GM23338 (cell line): ENCODE measurements around the gene RNF114. TPM values are rescaled to one million over a fixed set of nuclear protein-coding genes. Genes with fewer than 3 reads are reported as not detected.

ENCODE experiments used
- ATAC-seq: fragments of 200-7000 bp; cut with Tn5 transposase; 3 replicates; pipeline ENCODE4 v1.9.1; 2020
- DNase-seq: peaks from one replicate; pipeline ENCODE4 v3.0.0-alpha.2; 2015; ENCODE audit warnings: low spot score
- H2AFZ ChIP-seq: fragments of 200-600 bp; sonication (generic); 2 replicates; pipeline ENCODE4 v1.8.0; 2016; ENCODE audit warnings: antibody characterized with exemption, mild to moderate bottlenecking, moderate library complexity
- H3F3A ChIP-seq: fragments of 200-600 bp; sonication (generic); replicated peaks from 2 replicates; pipeline ENCODE4 v1.8.0; 2017; ENCODE audit warnings: antibody characterized with exemption, mixed run types, low read depth
- H3K27ac ChIP-seq: fragments of 200-600 bp; sonication (generic); 2 replicates; pipeline ENCODE4 v1.6.1; 2016; ENCODE audit warnings: low read depth
- H3K27me3 ChIP-seq: fragments of 200-600 bp; sonication (generic); 2 replicates; pipeline ENCODE4 v1.8.0; 2016; ENCODE audit warnings: mild to moderate bottlenecking, mixed run types, moderate library complexity; ENCODE audit not compliant: insufficient read depth
- H3K36me3 ChIP-seq: fragments of 200-600 bp; sonication (generic); 2 replicates; pipeline ENCODE4 v1.8.0; 2016; ENCODE audit warnings: mild to moderate bottlenecking; ENCODE audit not compliant: insufficient read depth
- H3K4me1 ChIP-seq: fragments of 200-600 bp; sonication (generic); 2 replicates; pipeline ENCODE4 v1.8.0; 2016; ENCODE audit warnings: mild to moderate bottlenecking, moderate library complexity; ENCODE audit not compliant: insufficient read depth
- H3K4me2 ChIP-seq: fragments of 200-600 bp; sonication (generic); 2 replicates; pipeline ENCODE4 v1.7.1; 2017; ENCODE audit warnings: mixed run types
- H3K4me3 ChIP-seq: fragments of 200-600 bp; sonication (generic); 2 replicates; pipeline ENCODE4 v1.6.1; 2016; ENCODE audit warnings: mixed run types
- H3K79me2 ChIP-seq: fragments of 200-600 bp; sonication (generic); replicated peaks from 2 replicates; pipeline ENCODE4 v1.8.0; 2017; ENCODE audit warnings: mild to moderate bottlenecking; ENCODE audit not compliant: insufficient read depth
- H3K9me2 ChIP-seq: fragments of 200-600 bp; sonication (generic); 2 replicates; pipeline ENCODE4 v1.8.0; 2017; ENCODE audit not compliant: insufficient read depth
- H4K20me1 ChIP-seq: fragments of 200-600 bp; sonication (generic); replicated peaks from 2 replicates; pipeline ENCODE4 v1.8.0; 2017; ENCODE audit warnings: mild to moderate bottlenecking; ENCODE audit not compliant: insufficient read depth
- H3K27ac Mint-ChIP-seq: 2 replicates; pipeline ENCODE4 v1.8.0; 2020; ENCODE audit warnings: inconsistent platforms, mild to moderate bottlenecking, moderate library complexity, mixed read lengths
- H3K27me3 Mint-ChIP-seq: 3 replicates; pipeline ENCODE4 v1.8.0; 2022; ENCODE audit warnings: low read depth, mild to moderate bottlenecking, moderate library complexity, mixed read lengths, inconsistent platforms; ENCODE audit not compliant: insufficient read depth, poor library complexity
- H3K36me3 Mint-ChIP-seq: 3 replicates; pipeline ENCODE4 v1.8.0; 2021; ENCODE audit warnings: low read depth, mild to moderate bottlenecking, inconsistent platforms, moderate library complexity, mixed read lengths
- H3K4me1 Mint-ChIP-seq: 3 replicates; pipeline ENCODE4 v1.8.0; 2020; ENCODE audit warnings: mild to moderate bottlenecking, inconsistent platforms, mixed read lengths
- H3K4me3 Mint-ChIP-seq: 3 replicates; pipeline ENCODE4 v1.8.0; 2021; ENCODE audit warnings: moderate library complexity, mild to moderate bottlenecking, inconsistent platforms, mixed read lengths
- H3K9me3 Mint-ChIP-seq: 3 replicates; pipeline ENCODE4 v1.8.0; 2020; ENCODE audit warnings: moderate library complexity, mild to moderate bottlenecking, inconsistent platforms, mixed read lengths
- CREB1 ChIP-seq: fragments of 250-450 bp; sonication (Bioruptor Pico); IDR thresholded peaks from 2 replicates; pipeline ENCODE4 v1.5.0; 2020; ENCODE audit warnings: low read depth, mild to moderate bottlenecking, moderate library complexity
- CTCF ChIP-seq, 2 experiments: fragments of 200-600 bp in 1 of 2; sonication (generic) in 1 of 2; conservative IDR thresholded peaks; 2 replicates each; pipeline versions ENCODE4 v1.5.1 to v1.6.1; 2016 to 2017; ENCODE audit warnings: antibody characterized with exemption in 2 of 2, low read depth in 2 of 2, mild to moderate bottlenecking in 2 of 2, moderate library complexity in 1 of 2
- ETS1 ChIP-seq: IDR thresholded peaks from 2 replicates; pipeline ENCODE4 v1.6.1; 2016; ENCODE audit warnings: antibody characterized with exemption
- EZH2 ChIP-seq: fragments of 200-600 bp; sonication (generic); IDR thresholded peaks from one replicate; pipeline ENCODE4 v1.8.0; 2017; ENCODE audit warnings: antibody characterized with exemption, mild to moderate bottlenecking, low read depth; ENCODE audit not compliant: unreplicated experiment
- EZH2phosphoT487 ChIP-seq: fragments of 200-600 bp; sonication (generic); IDR thresholded peaks from one replicate; pipeline ENCODE4 v1.8.1; 2018; ENCODE audit warnings: antibody characterized with exemption; ENCODE audit not compliant: unreplicated experiment
- JUNB ChIP-seq: IDR thresholded peaks from one replicate; pipeline ENCODE4 v1.6.1; 2016; ENCODE audit warnings: antibody characterized with exemption; ENCODE audit not compliant: unreplicated experiment
- NANOG ChIP-seq: IDR thresholded peaks from 2 replicates; pipeline ENCODE4 v1.6.1; 2016; ENCODE audit warnings: antibody characterized with exemption, borderline replicate concordance
- POLR2AphosphoS5 ChIP-seq: IDR thresholded peaks from 2 replicates; pipeline ENCODE4 v1.6.1; 2016; ENCODE audit warnings: antibody characterized with exemption, low read depth
- REST ChIP-seq: IDR thresholded peaks from one replicate; pipeline ENCODE4 v1.6.1; 2018; ENCODE audit warnings: antibody characterized with exemption; ENCODE audit not compliant: unreplicated experiment
- STAT1 ChIP-seq: IDR thresholded peaks from one replicate; pipeline ENCODE4 v1.6.1; 2016; ENCODE audit warnings: antibody characterized with exemption; ENCODE audit not compliant: unreplicated experiment
- ZNF114 ChIP-seq: fragments of 250-450 bp; sonication (Bioruptor Pico); IDR thresholded peaks from 2 replicates; pipeline ENCODE4 v1.5.0; 2020; ENCODE audit warnings: mild to moderate bottlenecking, moderate library complexity
- ZNF331 ChIP-seq: fragments of 250-450 bp; sonication (Bioruptor Pico); IDR thresholded peaks from 2 replicates; pipeline ENCODE4 v1.5.0; 2020; ENCODE audit warnings: low read depth, mild to moderate bottlenecking, moderate library complexity
- ZNF462 ChIP-seq: fragments of 250-450 bp; sonication (Bioruptor Pico); IDR thresholded peaks from 2 replicates; pipeline ENCODE4 v1.5.0; 2020; ENCODE audit warnings: mild to moderate bottlenecking, moderate library complexity
- polyA plus RNA-seq: library from polyadenylated mRNA; unstranded; fragments of >200 nt; fragmentation: Nextera tagmentation; extraction: Ambion mirVana; gene quantifications from 2 replicates; pipeline ENCODE4 v1.2.1, GENCODE V29; 2016
- total RNA-seq: library from RNA; depleted of rRNA; stranded (reverse); fragments of >200 nt; shearing (Covaris generic); gene quantifications from 2 replicates; pipeline ENCODE4 v1.2.3, GENCODE V29; 2014

RNF114 gene
- total and polyA plus RNA-seq, 2 experiments from 2014 or later, result 155 to 279 TPM

GRCh38 chr20:49887251-49888211, 48.7 kb upstream of the RNF114 start:
- no peaks in the 10 kb centered on the region for H3K27me3 ChIP-seq
- peaks cover 10% of the 10 kb centered on the region for H3K4me1 ChIP-seq
- no peaks in the 10 kb centered on the region for H4K20me1 ChIP-seq
- H3K27ac ChIP-seq, result no peak overlapping the region
- Mint-ChIP-seq H3K27me3 (peaks cover 24% of the 10 kb centered on the region), H3K27ac (no peak overlapping the region), H3K9me3 (no peaks in the 10 kb centered on the region), H3K4me1 (peaks cover 45% of the 10 kb centered on the region), H3K4me3 (no peak overlapping the region), H3K36me3 (peaks cover 5% of the 10 kb centered on the region; the same call in 2 of the 3 replicates)
- no peak overlapping the region for H2AFZ ChIP-seq
- no peak overlapping the region for H3K4me2 ChIP-seq
- H3F3A ChIP-seq, result no peaks in the 10 kb centered on the region
- ATAC-seq (no peak), DNase-seq (no peak)
- H3K36me3 ChIP-seq, result no peaks in the 10 kb centered on the region
- H3K4me3 ChIP-seq, result no peak overlapping the region
- TF ChIP-seq REST (no peak), ZNF114 (CRISPR knock-in tag) (no peak), POLR2AphosphoS5 (no peak), ETS1 (no peak), EZH2phosphoT487 (no peak), CTCF (conservative IDR thresholded peaks at IDR 0.05; ENCODE audit: low read depth in 2 of 2) (no peak), ZNF462 (no peak), NANOG (no peak), JUNB (no peak), EZH2 (no peak), ZNF331 (CRISPR knock-in tag) (no peak), CREB1 (CRISPR knock-in tag) (no peak), STAT1 (no peak)
- no peaks in the 10 kb centered on the region for H3K9me2 ChIP-seq
- H3K79me2 ChIP-seq, result no peaks in the 10 kb centered on the region
